Measurements from ENCODE around the gene AKAP5.

Gene AKAP5

GRCh38 chr14:64467566-64467965, 2.3 kb downstream of the AKAP5 start:
- Mint-ChIP-seq H3K36me3 (ENCODE audit: low read depth) (peaks cover 23% of the 10 kb centered on the region), H3K27me3 (peaks cover 30% of the 10 kb centered on the region), H3K9me3 (no peaks in the 10 kb centered on the region), H3K4me1 (ENCODE audit: low read depth) (peaks cover 18% of the 10 kb centered on the region), H3K4me3 (no peak overlapping the region), H3K27ac (no peak overlapping the region)
- intact Hi-C loops (cut with micrococcal nuclease) = loop anchor here (5.0 kb wide), 2 partner anchors 45 to 80 kb away; partner anchors contain the start of gene MTHFD1

- no peaks in the 10 kb centered on the region for H3K9me3 Mint-ChIP-seq
- H3K36me3 Mint-ChIP-seq (ENCODE audit: low read depth) = peaks cover 23% of the 10 kb centered on the region
- intact Hi-C loops (cut with micrococcal nuclease) = loop anchor here (5.0 kb wide), 2 partner anchors 44 to 81 kb away; partner anchors contain the start of gene MTHFD1
- no peak overlapping the region for H3K27ac Mint-ChIP-seq
- H3K27me3 Mint-ChIP-seq = peaks cover 28% of the 10 kb centered on the region
- no peak overlapping the region for H3K4me3 Mint-ChIP-seq
- H3K4me1 Mint-ChIP-seq (ENCODE audit: low read depth) = peaks cover 12% of the 10 kb centered on the region
These were observed 3.2 kb downstream of the AKAP5 start for GRCh38 chr14:64468451-64468850.

- no peak overlapping the region for H3K27ac Mint-ChIP-seq
- peaks cover 20% of the 10 kb centered on the region for H3K4me1 Mint-ChIP-seq (ENCODE audit: low read depth)
- peaks cover 7% of the 10 kb centered on the region for H3K36me3 Mint-ChIP-seq (ENCODE audit: low read depth)
- H3K4me3 Mint-ChIP-seq = no peak overlapping the region
- H3K27me3 Mint-ChIP-seq = no peaks in the 10 kb centered on the region
- intact Hi-C loops (cut with micrococcal nuclease) = no loop called here
- no peaks in the 10 kb centered on the region for H3K9me3 Mint-ChIP-seq
These were observed 8.7 kb downstream of the AKAP5 start for GRCh38 chr14:64474041-64474440.

GRCh38 chr14:64474698-64475097, 9.4 kb downstream of the AKAP5 start:
- H3K4me1 Mint-ChIP-seq (ENCODE audit: low read depth) = peaks cover 17% of the 10 kb centered on the region
- intact Hi-C loops (cut with micrococcal nuclease) = no loop called here
- H3K9me3 Mint-ChIP-seq = no peaks in the 10 kb centered on the region
- H3K27me3 Mint-ChIP-seq = no peaks in the 10 kb centered on the region
- H3K4me3 Mint-ChIP-seq = no peak overlapping the region
- H3K27ac Mint-ChIP-seq = no peak overlapping the region
- peaks cover 11% of the 10 kb centered on the region for H3K36me3 Mint-ChIP-seq (ENCODE audit: low read depth)

- H3K4me1 Mint-ChIP-seq (ENCODE audit: low read depth) = peaks cover 15% of the 10 kb centered on the region
- intact Hi-C loops (cut with micrococcal nuclease) = no loop called here
- H3K4me3 Mint-ChIP-seq = no peak overlapping the region
- peaks cover 16% of the 10 kb centered on the region for H3K36me3 Mint-ChIP-seq (ENCODE audit: low read depth)
- no peaks in the 10 kb centered on the region for H3K27me3 Mint-ChIP-seq
- no peak overlapping the region for H3K27ac Mint-ChIP-seq
- no peaks in the 10 kb centered on the region for H3K9me3 Mint-ChIP-seq
These were observed 10.4 kb downstream of the AKAP5 start for GRCh38 chr14:64475585-64476273.

- intact Hi-C loops (cut with micrococcal nuclease) = no loop called here
- H3K27me3 Mint-ChIP-seq = no peaks in the 10 kb centered on the region
- H3K4me1 Mint-ChIP-seq (ENCODE audit: low read depth) = peaks cover 15% of the 10 kb centered on the region
- no peak overlapping the region for H3K27ac Mint-ChIP-seq
- H3K36me3 Mint-ChIP-seq (ENCODE audit: low read depth) = peaks cover 16% of the 10 kb centered on the region
- H3K4me3 Mint-ChIP-seq = no peak overlapping the region
- H3K9me3 Mint-ChIP-seq = no peaks in the 10 kb centered on the region
These were observed 11.1 kb downstream of the AKAP5 start for GRCh38 chr14:64476438-64476837.

- intact Hi-C loops (cut with micrococcal nuclease) = loop anchor here (1.0 kb wide), 2 partner anchors 48 to 134 kb away; no protein-coding TSS in a partner anchor
- Mint-ChIP-seq H3K27ac (no peak overlapping the region), H3K4me3 (no peak overlapping the region), H3K4me1 (ENCODE audit: low read depth) (peaks cover 14% of the 10 kb centered on the region), H3K36me3 (ENCODE audit: low read depth) (peaks cover 16% of the 10 kb centered on the region), H3K27me3 (no peaks in the 10 kb centered on the region), H3K9me3 (no peaks in the 10 kb centered on the region)
These were observed 13.4 kb downstream of the AKAP5 start for GRCh38 chr14:64478634-64479250.

GRCh38 chr14:64488590-64489099, 23.3 kb downstream of the AKAP5 start:
- Mint-ChIP-seq H3K4me1 (ENCODE audit: low read depth) (peaks cover 8% of the 10 kb centered on the region), H3K4me3 (no peak overlapping the region), H3K9me3 (no peaks in the 10 kb centered on the region), H3K27ac (no peak overlapping the region), H3K36me3 (ENCODE audit: low read depth) (peaks cover 53% of the 10 kb centered on the region), H3K27me3 (no peaks in the 10 kb centered on the region)
- intact Hi-C loops (cut with micrococcal nuclease) = no loop called here

GRCh38 chr14:64491637-64492036, 26.3 kb downstream of the AKAP5 start:
- H3K27me3 Mint-ChIP-seq = no peaks in the 10 kb centered on the region
- no peak overlapping the region for H3K27ac Mint-ChIP-seq
- intact Hi-C loops (cut with micrococcal nuclease) = no loop called here
- peaks cover 6% of the 10 kb centered on the region for H3K4me1 Mint-ChIP-seq (ENCODE audit: low read depth)
- no peaks in the 10 kb centered on the region for H3K9me3 Mint-ChIP-seq
- peaks cover 65% of the 10 kb centered on the region for H3K36me3 Mint-ChIP-seq (ENCODE audit: low read depth)
- H3K4me3 Mint-ChIP-seq = no peak overlapping the region

GRCh38 chr14:64493455-64493854, 28.2 kb downstream of the AKAP5 start:
- H3K4me3 Mint-ChIP-seq = no peak overlapping the region
- intact Hi-C loops (cut with micrococcal nuclease) = no loop called here
- H3K27me3 Mint-ChIP-seq = no peaks in the 10 kb centered on the region
- H3K4me1 Mint-ChIP-seq (ENCODE audit: low read depth) = peaks cover 6% of the 10 kb centered on the region
- peak overlapping the region; percentile 56 for H3K27ac Mint-ChIP-seq
- no peaks in the 10 kb centered on the region for H3K9me3 Mint-ChIP-seq
- peaks cover 48% of the 10 kb centered on the region for H3K36me3 Mint-ChIP-seq (ENCODE audit: low read depth)

GRCh38 chr14:64495252-64495651, 30.0 kb downstream of the AKAP5 start:
- no peak overlapping the region for H3K4me3 Mint-ChIP-seq
- no peak overlapping the region for H3K27ac Mint-ChIP-seq
- H3K36me3 Mint-ChIP-seq (ENCODE audit: low read depth) = peaks cover 45% of the 10 kb centered on the region
- no peaks in the 10 kb centered on the region for H3K9me3 Mint-ChIP-seq
- intact Hi-C loops (cut with micrococcal nuclease) = no loop called here
- no peaks in the 10 kb centered on the region for H3K27me3 Mint-ChIP-seq
- peaks cover 12% of the 10 kb centered on the region for H3K4me1 Mint-ChIP-seq (ENCODE audit: low read depth)

GRCh38 chr14:64496764-64497163, 31.5 kb downstream of the AKAP5 start:
- Mint-ChIP-seq H3K4me3 (no peak overlapping the region), H3K4me1 (ENCODE audit: low read depth) (peaks cover 16% of the 10 kb centered on the region), H3K36me3 (ENCODE audit: low read depth) (peaks cover 45% of the 10 kb centered on the region), H3K27me3 (no peaks in the 10 kb centered on the region), H3K9me3 (no peaks in the 10 kb centered on the region), H3K27ac (no peak overlapping the region)
- intact Hi-C loops (cut with micrococcal nuclease) = no loop called here

- no peaks in the 10 kb centered on the region for H3K9me3 Mint-ChIP-seq
- no peak overlapping the region for H3K4me3 Mint-ChIP-seq
- H3K27ac Mint-ChIP-seq = no peak overlapping the region
- peaks cover 23% of the 10 kb centered on the region for H3K4me1 Mint-ChIP-seq (ENCODE audit: low read depth)
- no peaks in the 10 kb centered on the region for H3K27me3 Mint-ChIP-seq
- intact Hi-C loops (cut with micrococcal nuclease) = loop anchor here (10.0 kb wide), 1 partner anchor 415 kb away; the partner anchor contains the start of gene CHURC1
- H3K36me3 Mint-ChIP-seq (ENCODE audit: low read depth) = peaks cover 47% of the 10 kb centered on the region
These were observed 34.8 kb downstream of the AKAP5 start for GRCh38 chr14:64500088-64500487.

- Mint-ChIP-seq H3K36me3 (ENCODE audit: low read depth) (peaks cover 46% of the 10 kb centered on the region), H3K9me3 (no peaks in the 10 kb centered on the region), H3K4me1 (ENCODE audit: low read depth) (peaks cover 37% of the 10 kb centered on the region), H3K4me3 (peak overlapping the region; percentile 40), H3K27ac (peak overlapping the region; percentile 61), H3K27me3 (no peaks in the 10 kb centered on the region)
- intact Hi-C loops (cut with micrococcal nuclease) = loop anchor here (10.0 kb wide), 1 partner anchor 413 kb away; the partner anchor contains the start of gene CHURC1
These were observed 36.3 kb downstream of the AKAP5 start for GRCh38 chr14:64501411-64502171.
